ENCODE measurements around the gene TMEM222.

The TMEM222 gene

DNA sequence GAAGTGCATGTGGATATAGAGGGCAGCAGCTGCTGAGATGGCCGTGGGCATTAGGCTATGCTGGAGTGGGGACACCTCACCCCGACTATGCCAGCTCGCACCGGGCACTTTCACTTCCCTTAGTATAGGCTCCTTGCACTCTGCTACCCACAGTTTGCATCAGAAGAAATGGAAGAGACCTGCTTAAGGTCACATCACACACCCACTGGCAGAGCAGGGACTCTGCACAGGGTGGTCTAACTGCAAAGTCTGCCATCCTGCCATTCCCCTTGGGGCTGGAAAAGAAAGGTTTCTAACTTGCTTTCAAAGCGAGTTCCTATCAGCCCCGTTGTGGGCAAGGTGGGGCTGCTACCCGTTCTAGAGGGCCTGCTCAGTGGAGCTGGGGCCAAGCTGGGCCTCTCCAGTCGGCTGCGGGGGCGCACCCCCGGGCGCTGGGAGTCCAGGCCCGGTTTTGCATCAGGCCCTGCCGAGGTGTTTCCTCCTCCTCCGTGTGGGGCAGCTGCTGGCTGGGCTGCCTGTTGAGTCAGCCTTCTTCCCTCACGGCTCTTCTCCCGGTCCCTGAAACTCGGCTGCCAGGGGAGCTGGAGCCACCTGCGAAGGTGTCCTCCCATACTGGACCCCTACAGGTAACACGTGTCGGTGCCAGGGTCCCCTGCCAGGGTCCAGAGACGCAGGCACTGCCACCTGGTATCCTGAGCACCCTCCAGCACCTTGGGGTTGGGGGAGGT lies 19.7 kb downstream of the TMEM222 start, which contains the start of gene SYTL1:
SYTL1 (plus strand) TSS at position 498 of the 728 bp plus-strand sequence. CDS start 3,313 bp downstream, outside the sequence.
- DNase-seq (ENCODE audit: low read depth in 2 of 2, low spot score in 1 of 2), result peak in 1 of 2 donors; percentile 38

DNA sequence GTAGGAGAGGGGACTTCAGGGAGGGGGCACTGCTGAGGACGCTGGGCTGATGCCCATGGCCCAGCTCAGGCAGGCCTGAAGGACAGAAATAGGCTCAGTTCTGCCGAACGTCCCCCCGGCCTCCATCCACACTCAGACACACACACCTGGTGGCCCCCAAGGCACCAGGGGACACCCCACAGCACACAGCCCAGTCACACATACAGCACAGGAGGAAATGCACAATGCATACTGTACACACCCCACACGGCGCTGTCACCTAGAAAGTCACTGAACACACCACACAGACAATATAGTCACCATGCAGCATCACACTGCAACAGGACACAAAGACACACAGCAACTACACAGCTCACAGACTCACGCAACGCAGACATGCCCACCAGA lies 20.4 kb downstream of the TMEM222 start:
- DNase-seq (ENCODE audit: low read depth in 2 of 2, low spot score in 1 of 2), result no peak

DNA sequence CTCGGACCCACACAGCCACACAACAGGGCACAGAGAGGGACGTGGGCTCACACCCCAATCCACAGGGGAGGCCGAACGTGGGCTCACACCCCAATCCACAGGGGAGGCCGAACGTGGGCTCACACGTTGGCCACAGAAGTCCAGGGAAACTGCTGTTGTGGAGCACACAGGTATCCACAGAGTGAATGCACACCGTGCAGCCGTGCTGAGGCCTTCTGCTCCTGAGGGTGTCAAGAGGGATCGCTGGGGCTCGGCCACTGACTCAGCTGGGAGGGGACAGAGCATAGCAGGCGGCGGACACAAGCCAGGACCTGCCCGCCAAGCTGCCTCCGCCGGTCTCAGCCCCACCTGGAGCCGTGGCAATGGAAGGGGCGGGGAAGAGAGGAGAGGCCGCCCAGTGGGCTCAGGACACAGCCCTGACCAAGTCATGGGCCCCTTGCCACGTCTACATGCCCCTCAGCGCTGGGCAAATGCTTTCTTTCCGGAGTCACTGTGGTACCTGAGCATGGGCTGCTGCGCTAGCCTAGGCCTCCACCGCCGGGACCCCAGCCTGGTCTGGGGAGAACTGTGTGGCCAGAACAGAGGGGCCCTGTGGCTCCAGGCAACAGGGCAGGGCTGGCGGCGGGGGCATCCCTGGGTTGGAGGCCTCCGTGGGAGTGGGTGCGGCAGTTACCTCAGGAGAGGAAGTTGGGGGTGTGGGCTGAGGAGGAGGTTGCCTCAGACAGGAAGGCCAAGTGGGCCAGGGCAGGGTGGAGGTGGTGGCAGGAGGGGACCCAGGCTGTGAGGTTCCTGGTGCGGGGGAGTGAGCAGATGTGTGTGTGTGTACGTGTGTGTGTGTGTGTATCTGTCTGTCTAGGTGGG lies 21.0 kb downstream of the TMEM222 start:
- DNase-seq (ENCODE audit: low read depth in 2 of 2, low spot score in 1 of 2), result peak; percentile 53 to 76

DNA sequence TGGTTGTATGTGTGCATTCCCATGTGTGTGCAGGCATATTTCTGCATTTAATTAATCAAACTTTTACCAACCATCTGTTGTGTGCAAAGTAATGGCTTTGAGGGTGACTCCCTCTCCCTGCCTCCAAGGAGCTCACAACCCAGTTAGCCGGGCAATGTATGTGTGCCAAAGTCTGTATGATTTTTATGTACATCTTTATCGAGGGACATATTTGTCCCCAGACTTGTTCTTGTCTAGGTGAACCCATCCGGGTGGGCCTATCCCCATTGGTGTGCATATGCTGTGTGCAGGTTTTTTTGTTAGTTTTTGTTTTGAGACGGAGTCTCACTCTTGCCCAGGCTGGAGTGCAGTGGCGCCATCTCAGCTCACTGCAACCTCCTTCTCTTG lies 21.7 kb downstream of the TMEM222 start:
- DNase-seq (ENCODE audit: low read depth in 2 of 2, low spot score in 1 of 2), result no peak

DNA sequence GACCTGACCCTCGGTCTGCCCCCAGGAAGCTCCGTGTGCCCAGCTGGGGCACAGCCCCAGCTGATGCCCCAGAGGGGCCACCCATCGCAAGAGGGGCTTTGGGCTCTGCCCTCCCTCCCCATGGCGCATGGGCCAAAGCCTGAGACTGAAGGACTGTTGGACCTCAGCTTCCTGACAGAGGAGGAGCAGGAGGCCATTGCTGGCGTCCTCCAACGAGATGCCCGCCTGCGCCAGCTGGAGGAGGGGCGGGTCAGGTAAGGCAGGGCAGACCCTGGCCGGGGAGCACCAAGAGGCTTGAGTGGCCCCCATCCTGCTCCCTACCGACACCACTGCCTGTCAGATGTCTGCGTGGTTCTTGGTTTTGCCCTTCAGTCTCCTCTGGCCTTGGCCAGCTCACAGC lies 23.3 kb downstream of the TMEM222 start:
- no peak for DNase-seq (ENCODE audit: low read depth in 2 of 2, low spot score in 1 of 2)

DNA sequence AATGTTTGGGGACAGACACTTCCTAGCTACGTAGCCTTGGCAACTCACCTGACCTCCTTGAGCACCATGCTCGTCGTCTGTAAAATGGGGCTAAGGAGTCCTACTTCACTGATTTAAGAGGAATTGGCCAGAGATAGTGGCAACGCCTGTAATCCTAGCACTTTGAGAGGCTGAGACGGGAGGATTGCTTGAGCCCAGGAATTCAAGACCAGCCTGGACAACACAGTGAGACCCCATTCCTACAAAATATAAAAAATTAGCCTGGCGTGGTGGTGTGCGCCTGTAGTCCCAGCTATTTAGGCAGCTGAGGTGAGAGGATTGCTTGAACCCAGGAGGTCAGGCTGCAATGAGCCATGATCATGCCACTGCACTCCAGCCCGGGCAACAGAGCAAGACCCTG lies 24.4 kb downstream of the TMEM222 start:
- DNase-seq (ENCODE audit: low read depth in 2 of 2, low spot score in 1 of 2), result no peak

DNA sequence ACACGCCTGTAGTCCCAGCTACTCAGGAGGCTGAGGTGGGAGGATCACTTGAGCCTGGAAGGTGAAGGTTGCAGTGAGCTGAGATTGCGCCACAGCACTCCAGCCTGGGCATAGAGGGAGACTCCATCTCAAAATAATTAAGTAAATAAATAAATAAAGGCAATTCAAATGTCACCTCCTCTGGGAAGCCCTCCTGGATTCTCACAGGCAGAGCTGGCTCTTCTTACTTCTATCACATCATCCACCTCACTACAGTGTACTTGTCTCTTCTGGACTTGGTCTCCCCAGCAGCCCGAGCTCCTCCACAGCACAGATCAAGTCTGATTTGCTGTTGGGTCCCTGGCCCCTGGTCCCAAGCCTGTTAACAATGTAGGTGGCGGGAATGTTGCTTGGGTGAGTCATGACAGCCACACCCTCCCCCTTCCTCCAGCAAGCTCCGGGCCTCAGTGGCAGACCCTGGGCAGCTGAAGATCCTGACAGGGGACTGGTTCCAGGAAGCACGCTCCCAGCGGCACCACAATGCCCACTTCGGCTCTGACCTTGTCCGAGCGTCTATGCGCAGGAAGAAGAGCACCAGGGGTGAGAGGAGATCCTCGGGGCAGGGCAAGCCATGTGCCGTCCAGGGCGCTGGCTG lies 25.1 kb downstream of the TMEM222 start:
- DNase-seq (ENCODE audit: low read depth in 2 of 2, low spot score in 1 of 2), result no peak

DNA sequence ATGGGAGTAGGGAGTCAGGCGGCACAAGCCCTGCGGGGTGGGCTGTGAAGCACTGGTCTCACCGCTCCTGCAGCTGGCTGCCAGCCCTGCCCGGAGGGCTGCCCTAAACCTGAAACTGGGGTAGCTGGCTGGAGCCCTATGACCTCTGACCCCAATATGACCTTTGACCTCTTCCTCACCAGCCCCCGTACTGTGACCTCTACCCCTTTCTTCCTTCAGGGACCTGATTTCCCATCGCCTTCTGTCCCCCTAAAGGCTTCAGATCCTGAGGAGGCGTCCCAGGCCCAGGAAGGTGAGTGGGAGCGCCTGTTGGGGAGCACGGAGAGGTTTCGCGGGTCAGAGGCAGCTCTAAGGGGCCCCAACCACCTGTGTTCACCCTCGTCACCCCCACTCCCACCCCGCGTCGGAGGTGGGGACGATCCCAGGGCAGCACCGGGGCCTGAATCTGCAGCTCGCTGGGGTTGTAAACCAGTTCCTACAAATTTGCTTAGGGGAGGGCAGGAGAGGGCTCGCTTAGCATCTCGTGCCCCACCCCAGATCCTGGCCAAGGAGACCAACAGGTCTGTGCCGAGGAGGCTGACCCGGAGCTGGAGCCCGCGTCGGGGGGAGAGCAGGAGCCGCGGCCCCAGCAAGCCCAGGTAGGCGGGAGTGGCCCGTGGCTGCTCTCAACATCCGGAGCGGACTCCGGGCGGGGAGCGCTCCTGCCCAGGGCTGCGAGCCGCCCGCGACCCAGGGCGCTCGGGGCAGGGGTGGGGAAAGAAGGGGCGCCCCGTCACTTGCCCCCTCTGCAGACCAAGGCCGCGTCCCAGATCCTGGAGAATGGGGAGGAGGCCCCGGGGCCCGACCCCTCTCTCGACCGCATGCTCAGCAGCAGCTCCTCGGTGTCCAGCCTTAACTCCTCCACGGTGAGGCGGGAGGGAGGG lies 27.2 kb downstream of the TMEM222 start:
- no peak for DNase-seq (ENCODE audit: low read depth in 2 of 2, low spot score in 1 of 2)

DNA sequence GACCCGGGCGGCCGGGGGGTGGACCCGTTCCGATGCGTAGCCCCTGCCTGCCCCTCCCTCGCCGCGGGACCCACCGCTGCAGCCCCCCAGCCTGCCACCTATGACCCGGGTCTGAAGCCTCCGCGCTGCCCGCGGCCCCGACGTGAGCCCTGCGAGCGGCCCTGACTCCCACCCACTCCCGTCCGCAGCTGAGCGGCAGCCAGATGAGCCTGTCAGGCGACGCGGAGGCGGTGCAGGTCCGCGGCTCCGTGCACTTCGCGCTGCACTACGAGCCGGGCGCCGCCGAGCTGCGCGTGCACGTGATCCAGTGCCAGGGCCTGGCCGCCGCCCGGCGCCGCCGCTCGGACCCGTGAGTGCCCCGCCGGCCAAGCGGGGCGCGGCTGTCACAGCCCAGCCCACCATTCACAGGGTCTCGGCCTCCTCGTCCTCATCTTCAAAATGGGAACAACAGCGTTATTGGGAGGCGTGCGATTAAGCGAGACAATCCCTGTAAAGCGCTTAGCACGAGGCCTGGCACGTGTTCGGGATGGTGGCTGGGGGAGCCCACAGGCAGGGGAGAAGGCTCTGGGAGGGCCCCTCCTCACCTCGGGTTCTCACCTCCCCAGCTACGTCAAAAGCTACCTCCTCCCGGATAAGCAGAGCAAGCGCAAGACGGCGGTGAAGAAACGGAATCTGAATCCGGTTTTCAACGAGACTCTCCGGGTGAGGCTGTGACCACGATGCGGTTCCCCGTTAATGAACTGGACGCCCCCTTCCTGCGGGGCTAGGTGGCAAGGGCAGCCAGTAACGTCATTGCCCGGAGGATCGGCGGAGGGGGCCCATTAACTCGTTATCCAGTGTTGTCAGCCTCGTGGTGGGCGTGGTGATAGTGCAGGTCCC lies 28.1 kb downstream of the TMEM222 start:
- DNase-seq (ENCODE audit: low read depth in 2 of 2, low spot score in 1 of 2), result no peak

DNA sequence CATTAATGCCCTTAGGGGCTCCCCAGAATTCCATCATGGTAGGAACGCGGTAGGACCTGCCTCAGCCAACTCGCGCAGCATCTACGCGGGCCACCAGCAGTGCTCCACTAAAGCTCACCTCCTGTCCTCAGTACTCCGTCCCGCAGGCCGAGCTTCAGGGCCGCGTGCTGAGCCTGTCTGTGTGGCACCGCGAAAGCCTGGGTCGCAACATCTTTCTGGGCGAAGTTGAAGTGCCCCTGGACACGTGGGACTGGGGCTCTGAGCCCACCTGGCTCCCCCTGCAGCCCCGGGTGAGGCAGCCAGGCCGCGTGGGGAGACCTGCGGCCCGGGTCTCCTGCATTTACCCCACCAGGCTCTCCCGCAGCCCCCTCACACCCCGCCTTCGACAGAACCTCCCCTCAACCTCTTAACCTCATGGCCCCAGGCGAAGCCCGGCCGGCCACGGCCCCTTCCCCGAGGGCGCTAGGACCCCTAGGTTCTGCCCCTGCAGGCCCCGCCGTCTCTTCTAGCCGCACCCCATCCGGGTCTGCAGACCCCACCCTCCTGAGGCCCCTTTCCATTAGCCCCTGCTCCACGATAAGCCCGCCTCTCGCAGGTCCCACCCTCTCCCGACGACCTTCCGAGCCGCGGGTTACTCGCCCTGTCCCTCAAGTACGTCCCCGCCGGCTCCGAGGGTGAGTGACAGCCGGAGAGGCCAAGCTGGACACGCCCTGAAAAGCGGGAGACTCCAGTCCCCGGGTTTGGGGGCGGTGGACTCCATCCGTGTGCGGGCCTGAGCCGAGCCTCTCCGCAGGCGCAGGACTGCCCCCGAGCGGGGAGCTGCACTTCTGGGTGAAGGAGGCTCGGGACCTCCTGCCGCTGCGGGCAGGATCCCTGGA lies 28.9 kb downstream of the TMEM222 start:
- no peak for DNase-seq (ENCODE audit: low read depth in 2 of 2, low spot score in 1 of 2)

DNA sequence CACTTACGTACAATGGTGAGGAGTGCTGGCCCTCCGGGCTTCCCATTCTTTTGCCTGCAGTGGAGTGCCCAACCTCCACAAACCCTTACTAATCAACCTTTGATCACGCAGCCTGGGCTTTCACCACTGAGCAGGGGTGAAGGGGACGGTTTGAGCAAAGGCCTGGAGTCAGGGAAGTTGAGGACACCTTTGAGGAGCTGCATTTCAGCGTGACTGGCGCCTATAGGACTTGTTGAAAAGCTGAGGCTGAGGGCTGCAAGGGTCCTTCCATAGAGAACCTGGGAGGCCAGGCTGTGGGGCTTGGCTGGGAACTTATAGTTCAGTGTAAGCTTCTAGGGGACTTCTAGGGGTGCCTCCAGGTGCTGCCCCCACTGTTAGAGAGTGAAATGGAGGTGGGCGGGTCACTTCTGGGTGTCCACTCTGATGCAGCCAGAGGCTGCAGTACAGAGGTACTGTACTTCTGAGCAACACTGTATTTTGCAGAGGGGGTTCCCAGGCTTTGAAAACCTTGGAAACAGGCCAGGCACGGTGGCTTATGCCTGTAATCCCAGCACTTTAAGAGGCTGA lies 29.7 kb downstream of the TMEM222 start:
- no peak for DNase-seq (ENCODE audit: low read depth in 2 of 2, low spot score in 1 of 2)

DNA sequence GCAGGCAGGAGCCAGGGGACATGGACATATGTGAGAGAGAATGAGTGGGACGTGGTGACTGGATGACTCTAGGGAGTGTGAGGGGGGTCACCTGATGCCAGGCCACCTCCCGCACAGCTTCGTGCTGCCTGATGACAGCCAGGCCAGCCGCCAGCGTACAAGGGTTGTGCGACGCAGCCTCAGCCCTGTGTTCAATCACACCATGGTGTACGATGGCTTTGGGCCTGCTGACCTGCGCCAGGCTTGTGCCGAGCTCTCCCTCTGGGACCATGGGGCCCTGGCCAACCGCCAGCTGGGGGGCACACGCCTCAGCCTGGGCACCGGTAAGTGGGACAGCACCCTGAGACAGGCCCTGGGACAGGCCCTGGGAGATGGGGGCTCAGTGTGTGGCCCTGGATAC lies 31.2 kb downstream of the TMEM222 start:
- no peak for DNase-seq (ENCODE audit: low read depth in 2 of 2, low spot score in 1 of 2)

DNA sequence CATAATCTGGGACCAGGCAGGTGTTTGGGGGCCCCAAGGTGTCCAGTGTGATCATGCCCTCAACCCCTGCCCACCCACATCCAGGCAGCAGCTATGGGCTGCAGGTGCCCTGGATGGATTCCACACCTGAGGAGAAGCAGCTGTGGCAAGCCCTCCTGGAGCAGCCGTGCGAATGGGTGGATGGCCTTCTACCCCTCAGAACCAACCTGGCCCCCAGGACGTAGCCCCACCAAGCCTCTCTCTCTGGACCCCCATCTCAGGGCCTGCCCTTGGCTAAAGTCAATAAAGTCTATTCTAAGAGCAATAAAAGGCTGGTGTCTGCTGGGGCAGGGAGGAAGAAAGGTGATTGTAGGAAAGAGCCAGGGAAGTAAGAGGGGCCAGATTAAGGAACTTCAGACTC lies 31.7 kb downstream of the TMEM222 start:
- DNase-seq (ENCODE audit: low read depth in 2 of 2, low spot score in 1 of 2), result no peak

DNA sequence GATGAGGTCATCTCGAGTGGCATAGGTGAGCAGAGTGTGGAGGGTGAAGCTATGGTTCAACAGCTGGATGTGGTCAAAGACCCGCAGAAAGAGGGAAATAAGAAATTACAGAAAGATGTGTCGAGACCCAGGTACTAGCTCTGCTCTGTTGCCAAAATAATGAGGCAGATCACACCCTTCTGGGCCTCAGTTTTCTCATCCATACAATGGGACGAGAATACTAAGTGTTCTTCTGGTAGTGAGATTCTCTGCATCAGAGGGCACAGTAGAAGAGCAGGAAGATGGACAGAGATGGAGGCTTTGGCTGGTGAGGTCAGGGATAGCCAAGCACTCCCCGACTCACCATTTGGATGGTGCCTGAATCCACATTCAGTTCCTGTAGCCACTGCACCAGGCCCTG lies 33.7 kb downstream of the TMEM222 start:
- DNase-seq (ENCODE audit: low read depth in 2 of 2, low spot score in 1 of 2), result no peak

DNA sequence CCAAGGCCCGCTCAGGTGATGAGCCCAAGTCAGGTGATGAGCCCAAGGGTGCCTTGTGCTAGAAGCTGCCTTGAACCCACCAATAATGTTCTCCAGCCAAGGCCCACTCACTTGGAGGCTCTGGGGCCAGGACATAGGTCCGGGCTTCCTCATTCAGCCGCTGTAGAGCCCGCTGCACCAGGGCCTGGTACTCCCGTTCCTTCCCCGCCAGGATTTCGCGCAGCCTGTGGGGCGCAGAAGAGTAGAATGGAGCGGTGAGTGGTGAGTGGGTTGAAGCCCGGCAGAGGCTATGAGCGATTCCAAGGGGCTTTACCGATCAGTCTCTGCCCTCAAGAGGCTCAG lies 34.3 kb downstream of the TMEM222 start:
- no peak for DNase-seq (ENCODE audit: low read depth in 2 of 2, low spot score in 1 of 2)

DNA sequence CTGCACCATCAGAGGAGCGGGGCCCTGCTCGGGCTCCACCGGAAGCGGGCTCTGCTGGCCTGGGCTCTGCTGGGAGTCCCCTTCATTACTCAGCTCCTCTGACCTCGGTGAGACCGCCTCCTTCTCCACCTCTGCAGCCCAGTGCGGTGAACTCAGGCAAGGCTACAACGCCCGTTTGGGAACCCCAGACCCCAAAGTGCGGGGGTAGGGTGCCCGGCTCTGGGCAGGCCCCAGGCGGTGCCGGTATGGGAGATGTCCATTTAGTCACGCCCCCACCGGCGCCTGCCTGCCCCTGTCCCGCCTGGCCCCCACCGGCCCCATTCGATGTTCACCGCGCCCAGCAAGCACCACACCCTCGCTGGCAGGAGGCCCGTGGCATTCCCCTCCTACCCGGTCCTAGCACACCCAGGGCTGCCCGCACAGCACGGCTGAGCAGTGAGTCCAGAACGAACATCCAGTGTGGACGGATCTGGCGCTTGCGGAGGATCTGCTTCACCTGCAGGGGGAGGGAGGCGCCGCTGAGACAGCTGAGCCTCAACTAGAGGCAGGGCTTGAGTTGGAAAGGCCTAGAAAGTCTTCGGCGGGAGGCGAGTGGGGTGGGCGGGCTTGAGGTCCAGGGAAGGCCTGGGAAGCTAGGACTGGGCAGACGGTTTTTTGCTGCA lies 34.8 kb downstream of the TMEM222 start:
- no peak for DNase-seq (ENCODE audit: low read depth in 2 of 2, low spot score in 1 of 2)

DNA sequence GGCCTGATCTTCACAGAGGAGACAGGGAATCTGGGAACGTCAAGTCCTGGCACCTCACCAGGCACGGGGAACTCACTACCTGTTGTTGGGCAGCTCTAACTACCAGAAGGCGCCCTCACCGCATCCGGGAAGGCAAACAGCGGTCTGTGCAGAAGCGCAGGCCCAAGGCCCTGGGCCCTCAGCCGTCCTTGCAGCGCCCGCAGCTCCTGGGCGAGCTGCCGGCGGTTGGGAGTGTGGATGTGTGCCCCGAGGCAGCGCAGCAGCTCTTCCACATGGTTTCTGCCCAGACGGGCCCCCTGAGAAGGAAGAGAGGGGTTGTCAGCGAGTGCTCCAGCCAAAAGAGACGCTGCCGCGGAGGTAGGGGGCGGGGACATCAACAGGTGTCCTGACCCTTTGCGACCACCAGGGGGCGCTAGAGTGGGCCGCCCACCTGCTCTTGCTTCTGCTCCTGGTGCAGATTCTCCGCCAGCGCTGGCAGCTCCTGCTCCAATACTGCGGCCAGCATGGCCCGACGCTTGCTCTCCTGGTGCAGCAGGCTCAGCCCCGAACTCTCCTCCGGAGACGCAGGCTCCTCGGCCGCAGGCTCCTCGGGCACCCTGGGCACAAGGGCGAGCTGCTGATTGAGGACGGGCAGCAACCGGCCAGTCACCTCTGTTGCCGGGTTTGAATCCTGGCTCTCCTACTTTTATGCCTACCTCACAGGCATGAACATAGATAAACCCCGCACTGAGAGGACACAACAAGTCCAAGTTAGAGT lies 35.5 kb downstream of the TMEM222 start:
- DNase-seq (ENCODE audit: low read depth in 2 of 2, low spot score in 1 of 2), result peak; percentile 54 to 61

Data from stimulated activated CD8-positive, alpha-beta memory T cell treated with anti-CD3 and anti-CD28 coated beads, Interleukin-4, amount 100 ng/mL, for 4 hours (primary cell).